HG03469 (cell line): ENCODE data around the gene MED27.
"Not testable (repeated sequence)": the region's sequence is repeated elsewhere in the genome, so short reads cannot be mapped to it uniquely, and the experiment has no call there.

ENCODE experiments used
- ATAC-seq: cut with Tn5 transposase; IDR thresholded peaks from one replicate; pipeline ENCODE4 v1.9.1; 2021; ENCODE audit warnings: mild to moderate bottlenecking, moderate library complexity, moderate number of reproducible peaks; ENCODE audit not compliant: unreplicated experiment

Gene MED27

DNA sequence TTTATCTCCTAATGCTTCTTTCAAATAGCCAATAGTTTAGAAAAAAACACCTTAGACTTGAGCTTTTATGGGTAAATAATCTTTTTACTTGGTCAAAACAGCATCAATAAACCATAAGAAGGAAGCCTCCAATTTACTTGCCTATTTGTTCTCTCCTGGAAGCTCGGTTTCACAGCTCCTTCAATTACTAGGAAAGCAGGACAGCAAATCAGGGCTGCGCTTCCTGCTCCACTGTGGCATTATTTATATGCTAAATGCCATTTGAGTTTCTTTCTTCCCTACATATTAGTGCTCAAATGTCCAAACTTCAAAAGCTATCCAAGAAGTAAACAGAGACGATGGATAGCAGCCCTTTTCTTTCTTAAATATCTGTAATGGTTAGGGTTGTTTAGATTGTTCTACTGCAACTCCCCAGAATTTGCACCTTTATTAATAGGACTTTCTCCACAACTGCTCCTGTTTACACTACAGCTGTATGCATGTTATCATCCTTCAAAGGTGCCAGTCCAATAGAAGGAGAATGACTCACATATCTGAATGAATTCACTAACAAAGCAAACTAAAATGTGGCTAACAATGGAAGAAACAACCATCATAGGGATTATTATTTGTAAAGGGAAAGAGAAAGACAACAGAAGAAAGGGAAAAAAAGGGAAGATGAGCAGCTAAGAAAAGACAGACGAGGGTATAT, 58.7 kb downstream of the MED27 start:
- ATAC-seq, result no peak

DNA sequence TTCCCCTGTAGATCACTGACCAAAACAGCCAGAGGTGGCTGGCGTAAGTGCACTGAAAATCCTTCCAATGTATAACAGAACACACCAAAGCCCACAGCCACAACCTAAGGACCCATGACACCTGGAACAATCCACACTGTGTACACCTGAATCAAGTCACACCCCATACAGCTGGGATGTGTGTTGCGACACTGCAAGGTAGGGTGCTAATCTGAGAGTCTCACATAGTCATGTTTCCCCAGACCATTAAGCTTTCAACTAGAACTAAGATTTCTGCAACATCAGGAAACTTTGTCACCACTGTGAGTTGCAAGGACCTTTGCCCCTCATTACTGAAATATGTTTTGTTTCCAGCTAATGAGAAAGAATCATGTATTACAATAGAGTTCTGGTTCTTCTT, 59.4 kb downstream of the MED27 start:
- no peak for ATAC-seq

DNA sequence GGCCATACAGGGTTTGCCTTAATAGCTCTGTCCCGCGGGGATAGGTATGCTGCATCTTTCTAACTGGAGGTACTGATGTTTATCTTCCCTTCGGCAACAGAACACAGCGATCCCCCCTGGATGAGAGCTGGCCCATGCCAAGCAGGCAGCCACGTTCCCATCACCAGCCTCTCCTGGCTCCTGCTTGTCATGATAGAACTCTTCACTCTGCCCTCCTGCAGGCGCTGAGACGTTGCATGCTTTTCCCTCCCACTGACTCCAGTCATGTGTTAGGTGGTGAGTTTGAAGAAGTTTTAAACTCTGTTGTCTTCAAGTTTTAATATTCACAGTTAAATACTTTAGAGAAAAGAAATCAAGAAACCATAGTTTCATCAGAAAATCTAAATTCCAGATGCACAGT, 60.0 kb downstream of the MED27 start:
- no peak for ATAC-seq

DNA sequence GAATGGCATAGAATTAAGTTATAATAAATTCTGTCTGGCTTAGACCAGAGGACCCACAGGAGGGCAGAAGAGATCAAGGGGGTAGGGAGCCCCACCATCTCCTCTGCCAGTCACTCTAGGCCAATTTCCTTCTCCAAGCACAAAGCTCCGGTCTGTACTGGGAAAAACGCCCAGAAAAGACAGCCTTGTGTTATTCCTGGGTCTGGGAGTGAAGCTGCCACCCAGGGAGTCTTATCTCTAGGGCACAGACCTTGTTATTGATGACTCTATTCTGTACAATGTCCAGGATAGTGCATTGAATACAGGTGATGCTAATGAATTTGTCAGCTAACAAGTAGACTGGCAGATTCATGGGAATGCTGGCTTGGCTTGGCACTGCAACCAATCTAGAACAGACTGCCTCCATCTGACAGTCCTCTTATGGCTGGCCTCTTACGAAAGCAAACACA, 60.7 kb downstream of the MED27 start:
- no peak for ATAC-seq

DNA sequence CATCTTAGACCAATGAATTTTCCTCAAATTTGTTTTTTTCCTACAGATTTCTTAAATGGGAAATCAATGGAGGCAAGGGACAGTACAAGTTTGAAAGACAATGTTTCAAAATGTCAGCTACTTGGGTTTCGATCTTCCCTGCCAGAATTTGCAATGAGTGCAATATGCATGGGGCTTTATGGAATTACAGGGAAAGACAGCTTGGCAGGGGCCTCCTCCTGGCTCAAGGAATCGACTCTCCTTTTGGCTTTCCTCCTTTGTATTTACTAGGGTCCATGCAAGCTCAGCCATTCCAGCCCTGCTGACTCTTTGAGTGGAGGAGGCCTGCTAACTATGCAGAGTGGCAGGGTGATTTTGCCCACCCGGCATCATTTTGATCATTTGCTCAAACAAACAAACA, 63.2 kb downstream of the MED27 start:
- no peak for ATAC-seq

GRCh38 chr9:132015866-132016265, 63.8 kb downstream of the MED27 start:
- no peak for ATAC-seq

DNA sequence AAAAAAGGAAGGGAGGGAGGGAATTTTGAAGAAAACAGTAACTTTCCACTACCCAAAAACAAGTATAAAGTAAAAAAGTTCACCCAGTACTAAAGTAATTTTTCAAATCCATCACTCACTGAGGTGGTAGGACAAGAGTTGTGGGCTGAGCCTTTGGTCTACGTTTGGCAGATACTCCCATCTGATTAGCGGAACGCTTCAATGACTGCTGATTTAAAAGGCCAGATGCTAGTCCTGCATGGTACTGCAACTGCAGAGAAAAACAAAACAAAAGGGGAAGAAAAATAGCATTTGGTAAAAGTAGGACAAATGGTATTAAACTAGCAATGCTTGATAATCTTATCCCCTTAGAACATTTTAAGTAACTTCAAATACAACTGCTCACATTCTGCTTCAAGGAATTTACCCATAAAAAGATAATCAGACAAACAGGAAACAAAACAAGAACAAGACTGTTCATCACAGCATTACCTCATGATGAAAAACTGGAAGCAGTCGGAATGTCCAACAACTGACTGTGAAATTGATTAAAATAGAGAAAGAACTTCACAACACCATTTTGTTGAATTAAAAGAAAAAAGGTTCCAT, 65.4 kb downstream of the MED27 start:
- no peak for ATAC-seq

GRCh38 chr9:132012704-132013357, 66.8 kb downstream of the MED27 start:
- ATAC-seq, result no peak

- no peak for ATAC-seq
Measured at GRCh38 chr9:132011896-132012295, 67.8 kb downstream of the MED27 start.

DNA sequence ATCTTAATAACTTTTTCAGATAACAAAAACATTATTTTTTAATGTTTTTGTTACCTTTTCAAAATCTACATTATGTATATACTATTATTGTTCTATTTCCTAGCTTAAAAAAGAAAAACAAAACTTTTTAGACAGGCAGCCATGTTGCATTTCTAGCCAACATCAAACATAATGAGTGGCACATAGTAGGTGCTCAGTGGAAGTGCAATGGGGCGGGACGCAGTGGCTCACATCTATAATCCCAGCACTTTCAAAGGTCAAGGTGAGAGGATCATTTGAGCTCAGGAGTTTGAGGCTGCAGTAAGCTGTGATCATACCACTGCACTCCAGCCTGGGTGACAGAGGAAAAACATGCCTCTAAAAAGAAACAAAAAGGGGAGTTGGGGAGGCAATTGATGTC, 68.4 kb downstream of the MED27 start:
- no peak for ATAC-seq

- not testable (repeated sequence) for ATAC-seq
Measured at GRCh38 chr9:132010201-132010600, 69.5 kb downstream of the MED27 start.

GRCh38 chr9:132008855-132009812, 70.5 kb downstream of the MED27 start:
- no peak for ATAC-seq

GRCh38 chr9:132008184-132008803, 71.4 kb downstream of the MED27 start:
- ATAC-seq, result no peak

DNA sequence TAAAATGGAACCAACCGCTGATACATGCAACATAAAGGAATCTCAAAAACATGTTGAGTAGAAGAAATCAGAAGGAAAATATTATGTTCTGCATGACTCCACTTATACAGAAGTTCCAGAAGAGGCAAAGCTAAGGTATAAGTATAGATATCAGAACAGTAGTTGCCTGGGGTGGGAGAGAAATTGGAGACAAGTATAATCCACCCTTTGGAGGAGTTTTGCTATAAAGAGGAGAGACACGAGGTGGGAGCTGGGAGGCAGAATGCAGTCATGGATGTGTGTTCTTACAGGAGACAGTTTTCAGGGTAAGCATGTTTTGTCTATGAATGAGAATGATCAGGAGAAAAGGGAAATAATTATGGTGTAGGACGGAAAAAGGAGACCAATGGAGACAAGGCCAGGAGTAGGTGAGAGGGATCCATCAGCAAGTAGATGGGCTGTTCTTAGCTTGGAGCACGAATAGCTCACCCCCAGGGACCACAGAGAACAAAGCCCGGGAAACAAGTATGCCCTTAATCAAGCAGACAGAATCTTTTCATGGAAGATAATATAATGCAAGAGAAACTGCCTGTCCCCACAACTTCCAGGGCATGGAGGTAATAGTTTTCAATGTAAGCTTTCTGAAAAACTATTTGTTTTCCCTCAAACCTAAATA, 72.2 kb downstream of the MED27 start:
- ATAC-seq, result no peak

DNA sequence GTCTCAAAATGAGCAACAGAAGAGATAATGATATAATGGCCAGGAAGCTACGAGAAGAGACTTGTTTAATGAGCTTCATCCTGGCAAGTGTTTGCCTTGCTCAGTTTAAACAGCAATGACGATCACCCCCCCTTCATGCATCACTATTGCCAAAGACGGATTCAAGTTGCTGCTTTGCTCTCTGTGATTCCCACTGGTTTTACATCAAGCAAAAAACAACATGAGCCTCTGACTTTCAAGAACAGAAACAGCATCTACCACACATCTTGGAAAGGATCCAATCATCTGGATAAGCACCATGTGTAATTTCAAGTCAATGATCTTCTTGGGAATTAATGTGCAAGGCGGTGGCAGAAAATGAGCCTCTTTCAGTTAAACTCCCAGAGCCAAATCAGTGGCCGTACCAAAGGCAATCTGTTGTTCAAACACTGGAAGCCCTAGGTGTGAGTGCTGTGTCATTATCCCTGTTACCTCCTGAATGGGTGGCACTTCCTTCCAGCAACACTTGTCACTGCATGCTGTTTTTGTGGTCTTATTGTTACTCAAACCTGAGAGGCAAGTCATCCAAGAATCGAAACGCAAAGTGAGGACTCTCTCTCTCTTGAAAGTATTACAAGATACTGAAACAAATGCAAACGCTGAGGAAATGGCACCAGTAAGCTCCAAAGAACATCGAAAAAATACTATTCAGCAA, 72.8 kb downstream of the MED27 start:
- ATAC-seq, result no peak

- ATAC-seq, result no peak
Measured at GRCh38 chr9:132005899-132006298, 73.8 kb downstream of the MED27 start.

GRCh38 chr9:132004323-132004722, 75.3 kb downstream of the MED27 start:
- no peak for ATAC-seq

DNA sequence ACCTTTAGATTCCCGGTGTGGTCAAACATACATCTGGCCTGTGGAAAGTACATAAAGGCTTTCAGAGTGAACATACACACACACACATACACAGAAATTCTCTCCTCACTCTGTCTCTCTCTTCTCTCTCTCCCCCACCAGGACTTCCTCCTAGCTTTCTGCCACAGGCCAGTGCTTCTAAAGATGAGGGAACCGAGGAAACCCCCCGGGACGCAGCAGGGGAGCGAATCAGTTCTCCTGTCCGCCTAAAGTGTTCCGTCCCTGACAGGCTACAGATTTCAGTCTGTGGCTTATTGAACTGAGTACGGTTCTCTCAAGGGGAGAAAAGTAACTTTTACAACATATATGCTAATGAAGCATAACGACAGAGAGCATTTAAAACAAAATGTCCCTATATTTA, 75.8 kb downstream of the MED27 start:
- ATAC-seq, result no peak

DNA sequence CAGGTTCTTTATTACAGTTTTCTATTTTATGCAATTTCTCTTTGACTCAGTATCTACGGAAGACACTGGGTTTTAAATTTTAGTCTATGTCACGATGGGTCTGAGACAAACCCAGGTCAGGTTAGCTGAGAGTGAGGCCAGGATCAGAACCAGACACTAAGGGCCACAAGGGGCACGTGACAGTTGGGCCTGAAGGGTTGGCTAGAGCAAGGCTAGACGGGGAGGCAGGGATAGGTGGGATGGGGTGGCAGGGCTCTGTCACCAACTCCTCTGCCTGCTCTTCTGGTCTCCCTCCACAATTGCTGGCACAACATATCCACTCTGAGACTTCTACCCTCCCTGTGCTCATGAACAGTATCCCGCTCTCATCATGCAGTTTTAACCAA, 76.4 kb downstream of the MED27 start:
- ATAC-seq, result no peak
